Measurements from ENCODE around the gene GLB1L3.

The GLB1L3 gene

GRCh38 chr11:134346976-134347350 lies 70.8 kb downstream of the GLB1L3 start:
- no peak for TF ChIP-seq GATA3 (IDR thresholded peaks at IDR 0.05; ENCODE audit: low read depth, low read length)
- TF ChIP-seq GATA2 (IDR thresholded peaks at IDR 0.05; ENCODE audit: low read depth, low read length): no peak

- TF ChIP-seq GATA3 (IDR thresholded peaks at IDR 0.05; ENCODE audit: low read depth, low read length) (no peak), GATA2 (IDR thresholded peaks at IDR 0.05; ENCODE audit: low read depth, low read length) (no peak)
These were observed 71.3 kb downstream of the GLB1L3 start for GRCh38 chr11:134347441-134347840.

- TF ChIP-seq GATA2 (IDR thresholded peaks at IDR 0.05; ENCODE audit: low read depth, low read length): no peak
- no peak for TF ChIP-seq GATA3 (IDR thresholded peaks at IDR 0.05; ENCODE audit: low read depth, low read length)
These were observed 73.1 kb downstream of the GLB1L3 start for GRCh38 chr11:134349109-134349801.

DNA sequence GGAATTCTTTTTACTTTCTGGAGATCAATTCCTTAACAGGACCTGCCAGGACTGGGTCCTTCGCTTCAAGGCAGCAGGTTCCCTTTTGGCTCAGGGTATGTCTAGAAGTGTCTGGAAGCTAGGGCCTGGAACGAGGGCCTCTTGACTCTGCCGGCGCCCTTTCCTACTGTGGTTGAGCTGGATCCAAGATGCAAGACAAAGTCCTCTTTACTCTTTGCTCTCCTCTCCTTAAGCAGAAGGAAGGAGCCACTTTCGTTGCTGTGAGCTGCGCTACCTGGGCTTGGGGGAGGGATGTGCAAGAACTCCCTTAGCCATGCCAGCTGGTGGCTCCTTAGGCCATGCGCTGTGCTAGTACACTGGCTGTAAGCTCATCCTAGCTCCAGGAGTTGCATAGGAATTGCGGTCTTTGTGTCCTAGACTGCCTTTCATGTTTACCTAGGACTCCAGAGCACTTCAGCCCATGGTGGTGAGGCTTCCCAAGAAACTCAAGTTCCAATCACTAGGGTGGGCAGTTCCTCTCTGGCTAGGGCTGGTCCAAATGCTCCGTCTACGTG lies 73.7 kb downstream of the GLB1L3 start:
- no peak for TF ChIP-seq GATA3 (IDR thresholded peaks at IDR 0.05; ENCODE audit: low read depth, low read length)
- no peak for TF ChIP-seq GATA2 (IDR thresholded peaks at IDR 0.05; ENCODE audit: low read depth, low read length)

DNA sequence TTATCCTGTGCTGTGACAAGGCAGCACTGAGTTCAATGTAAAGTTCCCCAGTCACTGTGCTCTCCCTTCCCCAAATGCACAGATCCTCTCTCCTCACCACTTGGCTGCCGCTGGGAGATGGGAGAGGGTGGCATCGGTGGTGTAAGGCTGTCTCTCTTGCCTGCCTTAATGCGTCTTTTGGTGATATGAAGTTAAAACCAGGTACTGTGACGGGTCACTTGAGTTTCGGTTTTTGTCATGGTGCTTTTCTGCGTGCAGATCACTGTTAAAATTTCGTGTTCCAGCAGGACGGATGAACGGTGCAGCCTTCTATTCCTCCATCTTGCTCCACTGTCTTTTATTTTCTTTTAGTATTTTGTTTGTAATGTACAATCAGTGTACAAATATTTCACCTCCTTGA lies 74.2 kb downstream of the GLB1L3 start:
- TF ChIP-seq GATA3 (IDR thresholded peaks at IDR 0.05; ENCODE audit: low read depth, low read length) (no peak), GATA2 (IDR thresholded peaks at IDR 0.05; ENCODE audit: low read depth, low read length) (no peak)

DNA sequence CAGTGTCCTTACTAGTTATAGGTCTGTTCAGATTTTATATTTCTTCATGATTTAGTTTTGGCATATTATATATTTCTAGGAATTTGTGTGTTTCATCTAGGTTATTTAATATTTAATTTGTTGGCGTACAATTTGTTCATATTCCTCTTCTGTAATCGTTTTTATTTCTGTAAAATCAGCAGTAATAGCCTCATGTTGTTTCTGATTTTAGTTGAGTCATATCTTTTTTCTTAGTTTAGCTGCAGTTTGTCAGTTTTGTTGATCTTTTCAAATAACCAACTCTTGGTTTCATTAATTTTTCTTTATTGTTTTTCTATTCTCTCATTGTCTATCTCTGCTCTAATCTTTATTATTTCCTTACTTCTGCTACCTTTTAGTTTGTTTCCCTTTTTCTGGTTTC lies 75.9 kb downstream of the GLB1L3 start:
- TF ChIP-seq GATA3 (IDR thresholded peaks at IDR 0.05; ENCODE audit: low read depth, low read length) (no peak), GATA2 (IDR thresholded peaks at IDR 0.05; ENCODE audit: low read depth, low read length) (no peak)

DNA sequence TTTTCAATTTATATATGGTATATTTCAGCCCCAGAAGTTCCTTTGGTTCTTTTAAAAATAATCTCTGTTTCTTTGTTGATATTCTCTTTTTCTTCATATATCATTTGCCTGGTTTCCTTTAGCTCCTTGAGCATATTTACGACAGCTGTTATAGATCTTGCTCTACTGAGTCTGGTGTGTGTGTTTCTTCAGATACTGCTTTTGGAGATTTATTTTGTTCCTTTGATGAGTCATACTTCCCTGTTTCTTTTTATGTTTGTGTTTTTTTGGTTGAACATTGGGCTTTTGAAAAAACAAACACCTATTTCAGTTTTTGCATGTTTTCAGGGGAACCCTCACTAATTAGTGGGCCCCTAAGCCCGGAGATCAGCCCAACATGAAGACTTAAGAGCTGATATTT lies 79.0 kb downstream of the GLB1L3 start:
- TF ChIP-seq GATA2 (IDR thresholded peaks at IDR 0.05; ENCODE audit: low read depth, low read length): no peak

GRCh38 chr11:134355656-134356055 lies 79.5 kb downstream of the GLB1L3 start:
- TF ChIP-seq GATA2 (IDR thresholded peaks at IDR 0.05; ENCODE audit: low read depth, low read length) (no peak), GATA3 (IDR thresholded peaks at IDR 0.05; ENCODE audit: low read depth, low read length) (no peak)

GRCh38 chr11:134356656-134357544 lies 80.7 kb downstream of the GLB1L3 start:
- TF ChIP-seq GATA3 (IDR thresholded peaks at IDR 0.05; ENCODE audit: low read depth, low read length) (no peak), GATA2 (IDR thresholded peaks at IDR 0.05; ENCODE audit: low read depth, low read length) (no peak)

- TF ChIP-seq GATA2 (IDR thresholded peaks at IDR 0.05; ENCODE audit: low read depth, low read length): no peak
- no peak for TF ChIP-seq GATA3 (IDR thresholded peaks at IDR 0.05; ENCODE audit: low read depth, low read length)
These were observed 81.3 kb downstream of the GLB1L3 start for GRCh38 chr11:134357545-134357839.

- TF ChIP-seq GATA3 (IDR thresholded peaks at IDR 0.05; ENCODE audit: low read depth, low read length) (no peak), GATA2 (IDR thresholded peaks at IDR 0.05; ENCODE audit: low read depth, low read length) (no peak)
These were observed 82.1 kb downstream of the GLB1L3 start for GRCh38 chr11:134358165-134358855.

- TF ChIP-seq GATA3 (IDR thresholded peaks at IDR 0.05; ENCODE audit: low read depth, low read length) (no peak), GATA2 (IDR thresholded peaks at IDR 0.05; ENCODE audit: low read depth, low read length) (no peak)
These were observed 82.8 kb downstream of the GLB1L3 start for GRCh38 chr11:134358856-134359490.

DNA sequence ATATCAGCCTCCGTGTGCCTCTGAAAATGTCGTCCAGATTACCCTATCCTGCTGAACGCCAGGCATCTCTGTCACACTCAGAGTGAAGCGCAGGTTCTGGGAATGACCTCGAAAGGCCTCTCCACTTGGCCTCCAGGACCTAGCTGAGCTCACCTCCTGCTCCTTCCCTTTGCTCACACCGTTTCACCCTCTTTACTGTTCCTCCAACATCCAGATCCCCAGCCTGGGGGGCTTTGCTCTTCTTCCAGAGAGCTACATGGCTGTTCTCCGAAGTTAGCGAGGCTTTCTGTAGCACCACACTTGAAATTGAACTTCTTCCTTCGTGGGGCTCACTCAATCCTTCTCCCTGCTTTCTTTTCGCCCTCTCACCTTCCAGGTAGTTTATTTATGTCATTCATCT lies 83.5 kb downstream of the GLB1L3 start:
- TF ChIP-seq GATA3 (IDR thresholded peaks at IDR 0.05; ENCODE audit: low read depth, low read length) (no peak), GATA2 (IDR thresholded peaks at IDR 0.05; ENCODE audit: low read depth, low read length) (no peak)
